CD4-positive, alpha-beta T cell (primary cell): ENCODE data around the gene PHF3. TPM values are rescaled to one million over a fixed set of nuclear protein-coding genes. Genes with fewer than 3 reads are reported as not detected.

Experiments used
- ATAC-seq: fragments of 200-7000 bp; cut with Tn5 transposase; one replicate; pipeline ENCODE4 v1.10.0; 2022; ENCODE audit warnings: mild to moderate bottlenecking; ENCODE audit not compliant: poor library complexity
- CTCF ChIA-PET: fragments of 350-600 bp; sonication (Branson Sonifier 250); formaldehyde crosslinking; loops from one replicate; lab custom pipeline; 2021; ENCODE audit warnings: antibody characterized with exemption, inconsistent platforms; lab: Charles Lee
- POLR2A ChIA-PET: fragments of 350-600 bp; sonication (Branson Sonifier 250); formaldehyde crosslinking; loops from one replicate; lab custom pipeline; 2021; ENCODE audit warnings: antibody characterized with exemption, inconsistent platforms; lab: Charles Lee
- DNase-seq, 14 experiments: peaks; one replicate each; pipeline ENCODE4 v3.0.0-alpha.2; 2013 to 2020; ENCODE audit warnings: mixed read lengths in 2 of 14
- H3K27ac ChIP-seq, 2 donors: one replicate each; pipeline versions ENCODE4 v1.5.1 to v1.7.0; 2013; ENCODE audit warnings: low read length in 2 of 2, low read depth in 1 of 2, mild to moderate bottlenecking in 1 of 2
- H3K27me3 ChIP-seq, 2 experiments: 1 replicate in 1 of 2; 2 replicates in 1 of 2; pipeline versions ENCODE4 v1.6.1 to v1.7.0; 2013; ENCODE audit warnings: low read length in 2 of 2, control low read depth in 1 of 2, mild to moderate bottlenecking in 1 of 2, moderate library complexity in 1 of 2; ENCODE audit not compliant: insufficient read depth in 2 of 2, control insufficient read depth in 1 of 2
- H3K36me3 ChIP-seq: one replicate; pipeline ENCODE4 v1.6.1; 2013; ENCODE audit warnings: low read length, control low read depth; ENCODE audit not compliant: insufficient read depth
- H3K4me1 ChIP-seq: one replicate; pipeline ENCODE4 v1.6.1; 2013; ENCODE audit warnings: low read length, control low read depth; ENCODE audit not compliant: insufficient read depth
- H3K4me3 ChIP-seq: one replicate; pipeline ENCODE4 v1.5.1; 2013; ENCODE audit warnings: mild to moderate bottlenecking, low read length, moderate library complexity
- H3K9me3 ChIP-seq, 2 experiments: 1 replicate in 1 of 2; 2 replicates in 1 of 2; pipeline versions ENCODE4 v1.6.1 to v1.7.0; 2013; ENCODE audit warnings: low read length in 2 of 2, mild to moderate bottlenecking in 2 of 2, control low read depth in 1 of 2, moderate library complexity in 1 of 2; ENCODE audit not compliant: control insufficient read depth in 1 of 2, insufficient read depth in 1 of 2
- H3K27ac Mint-ChIP-seq: one replicate; pipeline ENCODE4 v1.8.0; 2020; ENCODE audit warnings: mixed read lengths
- H3K27me3 Mint-ChIP-seq: one replicate; pipeline ENCODE4 v1.8.0; 2021; ENCODE audit warnings: mixed read lengths
- H3K36me3 Mint-ChIP-seq: one replicate; pipeline ENCODE4 v1.8.0; 2021; ENCODE audit warnings: low read depth, mixed read lengths
- H3K4me1 Mint-ChIP-seq: one replicate; pipeline ENCODE4 v1.8.0; 2021; ENCODE audit warnings: low read depth, mixed read lengths
- H3K4me3 Mint-ChIP-seq: one replicate; pipeline ENCODE4 v1.8.0; 2020; ENCODE audit warnings: mild to moderate bottlenecking, mixed read lengths
- H3K9me3 Mint-ChIP-seq: one replicate; pipeline ENCODE4 v1.8.0; 2020; ENCODE audit warnings: mixed read lengths
- CTCF ChIP-seq: fragments of 200-600 bp; IDR thresholded peaks from one replicate; pipeline ENCODE4 v1.8.0; 2022; ENCODE audit warnings: antibody characterized with exemption, mild to moderate bottlenecking
- intact Hi-C, 2 experiments: fragments of 100-400 bp; cut with DNase I in 1 of 2; cut with micrococcal nuclease in 1 of 2; formaldehyde crosslinking; loops; one replicate each; pipeline versions ENCODE4 v1.15.1 to v1.9.0; 2023 to 2025; cut with DNase I, micrococcal nuclease
- total RNA-seq, 174 experiments: library from RNA in 2 of 174; stranded (reverse) in 2 of 174; gene quantifications; one replicate each; pipeline ENCODE4 v1.2.3 and lab custom pipeline; 2021 to 2026

The PHF3 gene
- total RNA-seq, 2 experiments from 2014 or later, result 125 to 136 TPM

DNA sequence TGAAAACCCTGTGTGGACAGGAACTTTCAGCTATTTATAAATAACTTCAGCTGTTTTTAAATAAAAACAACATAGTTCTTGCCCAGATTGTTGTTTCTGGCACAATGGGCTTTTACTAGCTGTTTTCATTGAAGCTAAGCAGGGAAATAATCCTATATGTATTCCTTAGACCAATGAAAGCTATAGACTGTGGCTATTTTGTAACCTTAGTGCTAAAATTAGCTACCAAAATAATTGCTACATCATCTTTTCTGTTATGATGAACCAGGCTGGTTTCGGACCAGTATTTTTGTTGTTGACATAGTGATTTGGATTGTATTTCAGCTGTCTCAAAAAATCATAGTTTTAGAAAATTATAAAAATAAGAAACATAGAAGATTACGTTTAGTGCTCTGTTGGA, 13.7 kb downstream of the PHF3 start:
- Histone ChIP-seq H3K4me3 (no peak overlapping the region), H3K27ac (no peak overlapping the region), H3K36me3 (peaks cover 18% of the 10 kb centered on the region), H3K4me1 (peaks cover 13% of the 10 kb centered on the region), H3K27me3 (no peaks in the 10 kb centered on the region), H3K9me3 (no peaks in the 10 kb centered on the region)
- Mint-ChIP-seq H3K4me1 (peaks cover 90% of the 10 kb centered on the region), H3K9me3 (no peaks in the 10 kb centered on the region), H3K36me3 (peaks cover 75% of the 10 kb centered on the region), H3K27ac (no peak overlapping the region), H3K27me3 (no peaks in the 10 kb centered on the region), H3K4me3 (no peak overlapping the region)
- no peak for ATAC-seq
- TF ChIP-seq CTCF, result no peak
- POLR2A ChIA-PET, result interaction anchor here (1.1 kb wide), 1 partner anchor 14 kb away, joined by 9 read pairs; the partner anchor contains the start of gene PHF3
- DNase-seq, result no peak
- CTCF ChIA-PET, result interaction anchor here (1.3 to 1.4 kb wide), 2 partner anchors 14 to 51 kb away, joined by 4 to 5 read pairs; partner anchors contain the start of gene PHF3
- intact Hi-C loops, result no loop called here

- H3K27ac ChIP-seq, result no peak overlapping the region
- Mint-ChIP-seq H3K4me3 (peak overlapping the region; percentile 42), H3K36me3 (peaks cover 69% of the 10 kb centered on the region), H3K9me3 (no peaks in the 10 kb centered on the region), H3K27ac (no peak overlapping the region), H3K27me3 (no peaks in the 10 kb centered on the region), H3K4me1 (peaks cover 88% of the 10 kb centered on the region)
- POLR2A ChIA-PET, result no interaction called here
- ATAC-seq, result no peak
- no peak for DNase-seq
- H3K27me3 ChIP-seq, result no peaks in the 10 kb centered on the region
- H3K4me3 ChIP-seq, result no peak overlapping the region
- peaks cover 18% of the 10 kb centered on the region for H3K36me3 ChIP-seq
- TF ChIP-seq CTCF, result no peak
- peaks cover 15% of the 10 kb centered on the region for H3K4me1 ChIP-seq
- intact Hi-C loops, result loop anchor here in 1 of 2 experiments (2.0 kb wide), 1 partner anchor 13 kb away; no protein-coding TSS in a partner anchor
- CTCF ChIA-PET, result interaction anchor here (1.3 to 1.4 kb wide), 2 partner anchors 15 to 51 kb away, joined by 4 to 5 read pairs; partner anchors contain the start of gene PHF3
- H3K9me3 ChIP-seq, result no peaks in the 10 kb centered on the region
Observed at GRCh38 chr6:63649847-63650265, 14.3 kb downstream of the PHF3 start.

DNA sequence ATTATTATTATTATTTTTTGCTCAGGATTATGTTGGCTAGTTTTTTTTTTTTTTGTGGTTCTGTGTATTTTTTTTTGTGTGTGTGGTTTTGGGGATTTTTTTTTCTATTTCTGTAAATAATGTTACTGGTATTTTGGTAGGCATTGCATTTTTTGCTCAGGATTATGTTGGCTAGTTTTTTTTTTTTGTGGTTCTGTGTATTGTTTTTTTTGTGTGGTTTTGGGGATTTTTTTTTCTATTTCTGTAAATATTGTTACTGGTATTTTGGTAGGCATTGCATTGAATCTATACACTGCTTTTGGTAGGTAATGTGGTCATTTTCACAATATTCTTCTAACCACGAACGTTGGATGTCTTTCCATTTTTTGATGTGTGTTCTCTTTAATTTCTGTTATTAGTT, 17.4 kb downstream of the PHF3 start:
- H3K27ac Mint-ChIP-seq, result no peak overlapping the region
- CTCF ChIA-PET, result no interaction called here
- ATAC-seq (no peak), DNase-seq (no peak)
- POLR2A ChIA-PET, result no interaction called here
- no peaks in the 10 kb centered on the region for H3K27me3 Mint-ChIP-seq
- Histone ChIP-seq H3K4me3 (no peak overlapping the region), H3K9me3 (no peaks in the 10 kb centered on the region), H3K27ac (no peak overlapping the region), H3K4me1 (peaks cover 17% of the 10 kb centered on the region), H3K27me3 (no peaks in the 10 kb centered on the region), H3K36me3 (peaks cover 5% of the 10 kb centered on the region)
- peak overlapping the region; percentile 23 for H3K4me3 Mint-ChIP-seq
- intact Hi-C loops, result no loop called here
- H3K4me1 Mint-ChIP-seq, result peaks cover 86% of the 10 kb centered on the region
- H3K9me3 Mint-ChIP-seq, result no peaks in the 10 kb centered on the region
- H3K36me3 Mint-ChIP-seq, result peaks cover 47% of the 10 kb centered on the region
- TF ChIP-seq CTCF, result no peak
